GM21447 (cell line): Measurements from ENCODE around the gene TRIM8.
"Not testable (repeated sequence)": the region's sequence is repeated elsewhere in the genome, so short reads cannot be mapped to it uniquely, and the experiment has no call there.

Source experiments
- ATAC-seq: cut with Tn5 transposase; IDR thresholded peaks from one replicate; pipeline ENCODE4 v1.9.1; 2021; ENCODE audit not compliant: unreplicated experiment

TRIM8 gene

DNA sequence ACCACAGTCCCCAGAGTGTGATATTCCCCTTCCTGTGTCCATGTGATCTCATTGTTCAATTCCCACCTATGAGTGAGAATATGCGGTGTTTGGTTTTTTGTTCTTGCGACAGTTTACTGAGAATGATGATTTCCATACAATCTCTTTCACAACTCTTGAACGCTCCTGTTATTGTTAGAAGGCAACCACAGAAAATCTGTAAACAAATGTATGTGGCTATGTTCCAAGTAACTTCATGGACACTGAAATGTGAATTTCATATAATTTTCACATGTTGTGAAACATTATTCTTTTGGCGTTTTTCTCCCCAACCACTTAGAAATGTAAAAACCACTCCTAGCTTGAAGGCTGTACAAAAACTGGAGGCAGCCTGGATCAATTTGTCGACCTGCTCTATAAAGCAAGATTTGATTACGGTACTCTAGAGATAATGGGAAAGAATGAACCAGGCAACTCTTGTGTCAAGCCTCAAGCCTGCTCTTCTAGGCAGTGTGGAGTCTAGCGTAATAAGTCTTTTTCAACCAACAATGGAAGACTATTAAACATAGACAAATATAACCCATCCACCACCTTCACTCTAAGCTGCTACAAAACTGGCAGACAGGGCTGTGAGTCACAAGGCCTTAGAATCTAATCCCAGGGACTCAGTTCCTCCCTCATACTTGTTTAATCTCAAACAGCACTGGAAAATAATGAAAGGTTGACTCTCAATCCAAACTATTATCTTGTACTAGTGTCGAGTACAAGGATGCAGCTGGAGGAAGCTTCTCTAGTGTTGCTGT lies 47.2 kb downstream of the TRIM8 start:
- no peak for ATAC-seq

DNA sequence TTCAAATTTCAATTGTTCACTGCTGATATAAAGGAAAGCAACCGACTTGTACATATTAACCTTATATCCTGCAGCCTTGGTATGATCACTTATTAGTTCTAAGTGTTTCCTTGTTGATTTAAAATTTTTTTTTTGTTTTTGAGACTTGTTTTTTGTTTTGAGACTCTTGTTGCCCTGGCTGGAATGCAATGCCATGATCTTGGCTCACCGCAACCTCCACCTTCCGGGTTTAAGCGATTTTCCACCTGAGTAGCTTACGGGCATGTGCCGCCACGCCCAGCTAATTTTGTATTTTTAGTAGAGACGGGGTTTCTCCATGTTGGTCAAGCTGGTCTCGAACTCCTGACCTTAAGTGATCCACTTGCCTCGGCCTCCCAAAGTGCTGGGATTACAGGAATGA lies 51.1 kb downstream of the TRIM8 start:
- ATAC-seq: not testable (repeated sequence)

DNA sequence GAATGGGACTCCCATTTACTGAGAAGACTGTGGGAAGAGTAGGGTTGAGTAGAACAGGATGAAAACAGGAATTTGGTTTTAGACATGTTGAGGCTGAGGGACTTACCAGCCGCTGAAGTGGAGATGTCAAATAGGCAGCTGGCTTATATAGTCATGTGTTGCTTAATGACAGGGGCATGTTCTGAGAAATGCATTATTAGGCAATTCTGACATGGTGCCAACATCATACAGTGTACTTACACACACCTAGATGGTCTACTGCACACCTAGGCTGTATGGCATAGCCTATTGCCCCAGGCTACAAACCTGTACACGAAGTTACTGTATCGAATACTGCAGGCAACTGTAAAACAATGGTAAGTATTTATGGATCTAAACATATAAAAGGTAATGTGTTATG lies 52.5 kb downstream of the TRIM8 start:
- ATAC-seq: no peak

DNA sequence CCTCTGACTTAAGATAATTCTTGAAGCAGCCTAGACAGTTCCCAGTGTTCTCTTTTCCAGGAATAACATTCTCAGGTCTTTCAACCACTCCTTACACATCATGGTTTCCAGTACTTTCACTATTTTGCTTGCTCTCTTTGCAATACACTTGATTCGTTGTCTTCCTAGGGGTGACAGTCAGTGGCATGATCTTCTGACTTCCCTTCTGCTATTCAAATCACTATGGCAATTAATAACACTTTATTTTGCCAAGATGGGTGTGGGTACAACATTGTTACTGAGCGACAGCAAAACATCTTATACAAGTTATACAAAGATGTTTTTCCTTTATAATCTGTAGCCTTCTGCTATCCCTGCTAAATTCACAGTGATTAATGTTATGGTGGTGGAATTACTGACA lies 54.6 kb downstream of the TRIM8 start:
- ATAC-seq: no peak

DNA sequence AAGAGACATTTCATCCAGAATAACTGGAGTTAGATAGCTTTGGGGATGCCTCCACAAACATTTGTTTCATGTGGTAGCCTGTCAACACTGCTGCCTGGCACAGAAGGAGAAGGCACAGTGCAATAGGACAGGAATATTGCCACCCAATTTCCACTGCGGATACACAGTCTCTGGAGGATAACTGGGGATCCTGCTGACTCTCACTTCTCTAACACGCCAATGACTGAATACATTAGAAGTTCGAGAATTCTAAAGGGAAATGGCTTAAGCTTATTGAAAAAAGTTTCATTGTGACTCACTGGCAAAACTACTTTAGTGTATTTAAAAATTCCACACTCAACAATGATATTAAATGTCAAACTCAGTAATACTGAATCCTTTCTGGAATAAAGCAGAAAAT lies 57.0 kb downstream of the TRIM8 start:
- ATAC-seq: no peak

DNA sequence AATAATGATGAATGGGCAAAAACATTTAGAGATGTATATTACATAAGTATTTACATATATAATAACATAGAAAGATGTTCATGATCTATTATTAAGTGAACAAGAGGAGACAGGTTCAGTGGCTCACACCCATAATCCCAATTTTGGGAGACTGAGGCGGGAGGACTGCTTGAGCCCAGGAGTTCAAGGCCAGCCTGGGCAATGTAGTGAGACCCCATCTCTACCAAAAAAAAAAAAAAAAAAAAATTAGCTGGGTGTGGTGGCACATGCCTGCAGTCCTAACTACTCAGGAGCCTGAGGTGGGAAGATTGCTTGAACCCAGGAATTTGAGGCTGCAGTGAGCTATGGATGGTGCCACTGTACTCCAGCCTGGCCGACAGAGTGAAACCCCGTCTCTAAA lies 57.5 kb downstream of the TRIM8 start:
- no peak for ATAC-seq

DNA sequence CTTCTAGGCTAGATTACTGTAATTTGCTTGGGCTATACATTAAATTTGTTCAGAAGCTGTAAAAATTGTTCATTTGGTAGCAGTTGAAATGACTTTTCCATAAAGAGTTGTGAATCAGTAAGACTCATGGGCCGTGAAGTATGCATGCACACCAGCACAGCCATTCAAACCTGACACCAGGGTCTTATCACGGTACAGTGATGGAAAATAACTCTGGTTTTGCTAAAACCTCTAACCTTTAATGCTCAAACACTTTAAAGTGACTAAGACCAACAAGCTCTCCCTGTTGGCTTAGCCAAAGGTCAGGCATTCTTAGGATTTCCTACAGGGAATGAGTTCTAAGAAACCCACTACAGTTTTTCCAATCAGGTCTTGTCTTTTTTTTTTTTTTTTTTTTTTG lies 58.5 kb downstream of the TRIM8 start:
- ATAC-seq: no peak

DNA sequence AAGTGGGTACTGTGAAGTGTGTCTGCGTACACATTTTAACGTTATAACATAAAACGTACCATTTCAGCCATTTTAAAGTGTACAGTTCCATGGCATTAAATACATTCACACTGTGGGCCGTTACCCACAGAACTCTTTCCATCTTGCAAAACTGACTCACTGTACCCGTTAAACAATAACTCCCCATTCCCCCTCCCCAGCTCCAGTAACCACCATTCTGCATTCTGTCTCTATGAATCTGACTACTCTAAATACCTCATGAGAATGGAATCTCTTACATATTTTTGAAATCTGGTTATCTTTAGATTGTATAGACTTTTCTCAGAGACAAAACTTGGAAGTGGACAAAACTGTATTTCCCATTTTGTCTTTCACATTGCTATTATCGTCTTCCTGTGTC lies 60.6 kb downstream of the TRIM8 start:
- ATAC-seq: no peak

DNA sequence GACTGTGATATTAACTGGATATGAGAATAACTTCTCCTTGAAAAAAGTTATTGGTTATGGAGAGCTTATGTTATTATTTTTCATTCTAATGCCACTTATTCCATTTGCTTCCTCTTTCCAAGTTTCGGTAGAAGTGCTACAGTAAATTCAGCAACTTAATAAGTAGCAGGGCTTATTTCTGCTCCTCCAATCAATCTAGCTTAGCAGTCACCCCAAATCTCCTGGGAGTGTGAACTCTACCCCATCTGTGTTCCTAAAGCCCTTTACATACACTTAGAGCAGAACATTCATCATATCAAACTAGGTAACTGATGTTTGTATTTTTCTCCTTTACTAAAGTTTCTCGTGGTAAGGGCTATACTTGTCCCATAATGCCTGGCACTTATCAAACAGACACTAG lies 61.3 kb downstream of the TRIM8 start:
- ATAC-seq: no peak
